Effector CD8-positive, alpha-beta T cell (primary cell): ENCODE results near the gene SPINK9.
"Not testable (repeated sequence)": the region's sequence is repeated elsewhere in the genome, so short reads cannot be mapped to it uniquely, and the experiment has no call there.

ENCODE experiments used
- DNase-seq: peaks from one replicate; lab custom pipeline; 2025; lab: John Stamatoyannopoulos, UW
- total RNA-seq, 4 experiments: gene quantifications; one replicate each; lab custom pipeline; 2026; lab: John Stamatoyannopoulos, UW

The SPINK9 gene, protein sequence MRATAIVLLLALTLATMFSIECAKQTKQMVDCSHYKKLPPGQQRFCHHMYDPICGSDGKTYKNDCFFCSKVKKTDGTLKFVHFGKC
- 0 reads per million in 4 experiments for total RNA-seq

DNA sequence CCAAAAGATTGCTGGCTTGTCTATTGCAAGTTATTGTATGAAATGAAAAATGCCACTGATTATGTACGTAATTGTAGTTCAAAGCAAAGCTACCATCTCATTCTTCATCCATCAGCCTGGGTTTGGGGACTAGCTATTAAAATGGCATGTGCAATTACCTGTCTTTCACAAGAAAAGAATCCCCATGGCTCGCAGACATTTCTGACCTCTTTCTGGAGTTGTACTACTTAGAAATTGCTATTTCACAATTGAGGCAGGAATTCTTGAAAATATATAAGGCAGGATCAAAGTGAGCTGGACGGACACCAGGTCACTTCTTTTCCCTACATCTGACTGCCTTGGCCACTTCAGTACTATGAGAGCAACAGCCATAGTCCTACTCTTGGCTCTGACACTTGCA lies at the start of gene SPINK9:
Gene SPINK9 (plus strand): TSS at position 301 of the 400 bp plus-strand sequence. CDS start 55 bp downstream, at position 356.
- DNase-seq, result no peak

DNA sequence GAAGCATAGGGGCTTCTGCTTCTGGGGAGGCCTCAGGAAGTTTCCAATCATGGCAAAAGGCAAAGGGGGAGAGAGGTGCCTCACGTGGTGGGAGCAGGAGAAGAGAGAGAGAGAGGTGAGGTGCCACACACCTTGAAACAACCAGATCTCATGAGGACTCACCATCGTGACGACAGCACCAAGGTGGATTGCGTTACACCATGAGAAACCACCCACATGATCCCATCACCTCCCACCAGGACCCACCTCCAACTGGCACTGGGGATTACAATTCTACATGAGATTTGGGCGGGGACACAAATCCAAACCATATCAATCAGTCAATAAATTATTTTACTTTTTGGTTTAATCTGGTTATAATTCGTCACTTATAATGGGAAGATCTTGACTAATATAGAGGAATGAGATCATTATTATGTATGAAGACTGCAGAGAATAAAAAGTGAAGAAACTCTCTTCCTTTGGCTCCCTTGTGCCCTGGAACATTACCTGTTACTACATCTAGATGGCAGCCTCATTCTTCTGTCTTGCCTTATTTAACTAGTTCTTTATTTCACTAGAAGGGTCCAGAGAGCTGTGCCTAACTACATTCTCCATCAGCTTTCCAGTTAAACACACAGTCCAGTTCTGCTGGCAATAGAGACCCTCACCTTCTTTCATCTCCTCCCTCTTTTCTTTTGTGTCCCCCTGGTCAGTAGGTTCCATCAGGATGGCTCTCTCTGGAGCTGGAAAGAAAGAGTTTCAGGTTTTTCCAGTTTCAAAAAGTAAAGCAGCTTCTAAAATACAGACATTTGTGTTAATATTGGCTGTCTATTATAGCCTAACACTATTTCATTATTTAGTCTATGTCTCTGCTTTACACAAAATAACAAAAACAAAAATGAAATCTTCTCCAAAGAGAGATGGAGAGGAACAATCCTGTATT lies 44.8 kb upstream of the SPINK9 start:
- DNase-seq, result no peak

DNA sequence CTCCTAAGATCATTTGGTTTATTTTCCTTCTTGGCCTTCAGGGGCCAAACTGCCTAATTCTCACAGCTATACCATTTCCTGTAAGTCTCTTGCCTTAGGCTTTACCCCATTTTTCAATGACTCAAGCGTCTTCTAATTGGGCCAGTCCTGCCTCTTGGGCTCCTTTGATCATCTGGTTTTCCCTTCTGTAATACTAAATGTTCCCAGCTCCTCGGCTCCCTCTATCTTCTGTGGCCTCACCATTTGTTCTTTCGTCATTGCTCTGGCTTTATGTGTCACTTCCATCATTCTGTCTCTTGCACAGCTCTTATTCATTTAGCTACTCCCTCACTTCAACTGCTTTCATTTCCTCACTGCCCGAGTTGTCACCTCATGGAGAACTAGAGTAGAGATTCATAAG lies 37.6 kb upstream of the SPINK9 start:
- no peak for DNase-seq

DNA sequence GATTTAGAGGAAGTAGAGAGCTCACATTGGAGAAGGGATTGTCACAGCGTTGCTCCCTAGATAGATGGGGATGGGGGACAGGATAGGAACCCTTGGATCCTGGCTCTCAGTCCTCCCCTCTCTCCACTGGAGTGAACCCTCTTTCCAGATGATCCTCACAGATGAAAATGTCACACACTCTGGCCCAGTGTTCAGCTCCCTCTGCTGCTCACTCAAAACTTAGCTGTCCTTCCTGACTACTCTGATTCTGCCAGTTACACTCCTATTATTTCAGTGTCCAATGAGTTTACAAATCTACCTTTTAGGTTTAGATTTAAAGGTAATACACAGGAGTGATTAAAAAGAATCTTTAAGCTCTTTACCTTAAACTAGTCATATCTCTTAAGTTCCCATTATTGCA lies 28.9 kb upstream of the SPINK9 start:
- DNase-seq, result no peak

DNA sequence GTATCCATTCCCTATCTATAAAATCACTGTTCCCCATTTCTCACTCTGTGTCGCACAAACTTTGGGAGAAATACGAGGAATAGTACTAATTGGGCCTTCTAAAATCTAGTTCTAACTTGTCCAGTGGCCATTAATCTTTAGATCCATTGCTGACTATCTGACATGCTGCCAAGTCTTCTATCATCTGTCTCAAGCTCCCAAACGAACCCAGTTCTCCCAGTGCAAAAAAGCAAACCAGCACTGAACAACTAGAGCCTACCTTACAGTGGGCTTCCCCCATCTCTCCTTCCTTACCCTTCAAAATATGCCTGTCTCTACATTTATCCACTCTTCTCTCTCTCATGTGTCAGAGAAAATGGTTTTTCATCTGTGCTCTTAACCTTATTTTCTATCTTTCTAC lies 26.3 kb upstream of the SPINK9 start:
- DNase-seq, result no peak

DNA sequence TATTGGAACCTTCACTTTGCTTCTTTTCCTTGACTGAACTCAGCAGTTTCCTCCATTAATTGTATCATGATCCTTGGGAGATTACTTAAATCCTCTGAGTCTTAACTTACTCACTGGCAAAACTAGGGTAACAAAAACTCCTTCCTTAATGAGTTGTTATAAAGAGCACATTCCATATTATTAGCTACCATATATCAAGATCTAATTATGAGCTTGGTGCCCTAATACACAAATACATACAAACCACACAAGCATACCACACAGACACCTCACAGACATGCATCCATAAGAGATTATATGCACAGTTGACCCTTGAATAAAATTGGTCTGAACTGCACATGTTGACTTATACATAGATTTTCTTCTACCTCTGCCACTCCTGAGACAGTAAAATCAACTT lies 25.6 kb upstream of the SPINK9 start:
- no peak for DNase-seq

DNA sequence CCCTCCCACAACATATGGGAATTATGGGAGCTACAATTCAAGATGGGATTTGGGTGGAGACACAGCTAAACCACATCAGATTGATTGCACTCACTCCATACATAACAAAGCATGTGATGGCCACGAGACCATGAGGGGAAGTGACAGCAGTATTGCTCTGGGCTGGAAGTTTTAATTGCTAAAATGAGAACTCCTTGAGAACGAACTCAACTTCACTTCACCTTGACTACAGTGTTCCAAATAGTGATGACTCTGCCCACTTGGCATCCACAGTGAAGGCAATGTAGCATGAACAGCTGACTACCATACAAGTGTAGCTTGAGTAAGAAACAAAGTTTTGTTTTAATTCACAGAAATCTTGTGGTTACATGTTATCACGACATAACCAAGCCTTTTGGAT lies 23.9 kb upstream of the SPINK9 start:
- no peak for DNase-seq

DNA sequence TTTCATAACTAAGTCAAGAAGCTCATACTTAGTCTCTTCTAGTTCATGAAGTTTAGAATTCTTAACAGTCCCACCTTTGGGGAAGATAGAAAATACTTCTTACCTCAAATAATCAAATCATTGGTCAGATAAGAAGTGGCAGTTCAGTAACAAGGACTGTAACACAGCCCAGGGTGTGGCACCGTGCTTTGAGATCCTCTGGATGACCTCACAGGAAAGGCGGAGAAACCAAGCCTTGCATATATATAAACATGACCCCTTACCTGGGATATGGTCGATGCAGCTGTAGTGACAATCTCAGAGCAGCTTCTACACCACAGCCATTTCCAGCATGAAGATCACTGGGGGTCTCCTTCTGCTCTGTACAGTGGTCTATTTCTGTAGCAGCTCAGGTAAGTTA lies 23.2 kb upstream of the SPINK9 start, which contains the start of gene SPINK7:
Gene SPINK7 (plus strand): TSS at position 271 of the 400 bp plus-strand sequence. CDS start 61 bp downstream, at position 332.
- no peak for DNase-seq

DNA sequence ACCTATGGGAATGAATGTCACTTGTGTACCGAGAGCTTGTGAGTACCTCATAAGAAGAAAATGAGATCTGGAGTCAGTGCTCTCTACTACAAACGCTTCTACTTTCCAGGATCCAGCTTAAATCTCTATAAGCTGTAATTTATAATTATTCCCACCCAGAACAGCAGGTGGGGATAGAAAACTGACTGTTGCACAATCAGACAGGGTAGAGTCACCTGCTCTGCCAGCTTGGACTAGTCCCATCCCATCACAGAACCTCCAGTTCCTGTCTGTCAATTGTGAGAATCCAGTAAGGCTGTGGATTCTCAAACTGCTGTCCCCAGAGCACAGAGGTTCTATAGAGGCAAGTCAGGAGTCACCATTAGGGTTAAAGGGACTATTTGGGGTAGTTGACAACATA lies 21.2 kb upstream of the SPINK9 start:
- no peak for DNase-seq

DNA sequence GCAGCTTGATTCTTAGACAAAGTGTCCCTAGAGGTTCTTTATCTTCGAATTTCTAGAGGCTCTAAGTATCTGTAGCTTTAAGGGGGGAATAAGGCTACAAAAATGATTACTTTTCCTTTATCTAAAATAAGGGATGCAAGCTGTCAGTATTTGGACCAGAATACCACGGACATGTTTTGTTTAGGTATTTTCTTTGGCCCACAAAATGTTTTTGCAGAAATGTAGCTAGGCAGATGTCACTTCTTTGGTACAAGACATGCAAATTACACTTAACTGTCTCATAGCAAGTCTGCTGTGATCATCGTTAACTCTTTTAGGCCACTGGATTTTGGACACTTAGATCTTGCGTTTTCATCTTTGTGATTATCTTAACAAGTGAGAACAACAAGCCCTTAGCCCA lies 20.6 kb upstream of the SPINK9 start:
- no peak for DNase-seq

DNA sequence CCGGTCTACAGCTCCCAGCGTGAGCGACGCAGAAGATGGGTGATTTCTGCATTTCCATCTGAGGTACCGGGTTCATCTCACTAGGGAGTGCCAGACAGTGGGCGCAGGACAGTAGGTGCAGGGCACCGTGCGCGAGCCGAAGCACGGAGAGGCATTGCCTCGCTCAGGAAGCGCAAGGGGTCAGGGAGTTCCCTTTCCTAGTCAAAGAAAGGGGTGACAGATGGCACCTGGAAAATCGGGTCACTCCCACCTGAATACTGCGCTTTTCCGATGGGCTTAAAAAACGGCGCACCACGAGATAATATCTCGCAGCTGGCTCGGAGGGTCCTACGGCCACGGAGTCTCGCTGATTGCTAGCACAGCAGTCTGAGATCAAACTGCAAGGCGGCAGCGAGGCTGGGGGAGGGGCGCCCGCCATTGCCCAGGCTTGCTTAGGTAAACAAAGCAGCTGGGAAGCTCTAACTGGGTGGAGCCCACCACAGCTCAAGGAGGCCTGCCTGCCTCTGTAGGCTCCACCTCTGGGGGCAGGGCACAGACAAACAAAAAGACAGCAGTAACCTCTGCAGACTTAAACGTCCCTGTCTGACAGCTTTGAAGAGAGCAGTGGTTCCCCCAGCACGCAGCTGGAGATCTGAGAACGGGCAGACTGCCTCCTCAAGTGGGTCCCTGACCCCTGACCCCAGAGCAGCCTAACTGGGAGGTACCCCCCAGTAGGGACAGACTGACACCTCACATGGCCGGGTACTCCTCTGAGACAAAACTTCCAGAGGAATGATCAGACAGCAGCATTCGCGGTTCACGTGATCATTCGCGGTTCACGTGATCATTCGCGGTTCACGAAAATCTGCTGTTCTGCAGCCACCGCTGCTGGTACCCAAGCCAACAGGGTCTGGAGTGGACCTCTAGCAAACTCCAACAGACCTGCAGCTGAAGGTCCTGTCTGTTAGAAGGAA lies 15.1 kb upstream of the SPINK9 start:
- not testable (repeated sequence) for DNase-seq

DNA sequence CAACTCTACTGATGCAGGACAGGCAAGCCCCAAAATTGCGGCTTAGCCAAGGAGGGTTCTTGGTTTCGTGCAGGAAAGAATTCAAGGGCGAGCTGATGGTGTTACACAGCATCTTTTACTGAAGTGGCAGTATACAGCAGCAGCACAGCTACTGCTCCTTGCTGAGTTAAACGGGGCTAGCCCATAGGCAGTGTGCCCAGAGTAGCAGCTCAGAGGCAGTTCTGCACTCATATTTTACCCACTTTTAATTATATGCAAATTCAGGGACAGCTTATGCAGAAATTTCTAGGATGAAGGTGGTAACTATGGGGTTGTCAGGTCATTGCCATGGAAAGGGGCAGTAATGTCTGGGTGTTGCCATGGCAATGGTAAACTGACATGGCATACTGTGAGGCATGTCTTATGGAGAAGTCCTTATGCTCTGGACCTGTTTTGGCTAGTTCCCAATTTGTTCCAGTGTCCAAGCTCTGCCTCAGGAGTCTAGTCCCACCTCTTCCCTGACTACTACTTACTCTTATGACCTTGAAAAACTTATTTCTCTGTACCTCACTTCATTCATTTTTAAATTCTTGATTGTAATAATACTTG lies 2.0 kb upstream of the SPINK9 start:
- no peak for DNase-seq

DNA sequence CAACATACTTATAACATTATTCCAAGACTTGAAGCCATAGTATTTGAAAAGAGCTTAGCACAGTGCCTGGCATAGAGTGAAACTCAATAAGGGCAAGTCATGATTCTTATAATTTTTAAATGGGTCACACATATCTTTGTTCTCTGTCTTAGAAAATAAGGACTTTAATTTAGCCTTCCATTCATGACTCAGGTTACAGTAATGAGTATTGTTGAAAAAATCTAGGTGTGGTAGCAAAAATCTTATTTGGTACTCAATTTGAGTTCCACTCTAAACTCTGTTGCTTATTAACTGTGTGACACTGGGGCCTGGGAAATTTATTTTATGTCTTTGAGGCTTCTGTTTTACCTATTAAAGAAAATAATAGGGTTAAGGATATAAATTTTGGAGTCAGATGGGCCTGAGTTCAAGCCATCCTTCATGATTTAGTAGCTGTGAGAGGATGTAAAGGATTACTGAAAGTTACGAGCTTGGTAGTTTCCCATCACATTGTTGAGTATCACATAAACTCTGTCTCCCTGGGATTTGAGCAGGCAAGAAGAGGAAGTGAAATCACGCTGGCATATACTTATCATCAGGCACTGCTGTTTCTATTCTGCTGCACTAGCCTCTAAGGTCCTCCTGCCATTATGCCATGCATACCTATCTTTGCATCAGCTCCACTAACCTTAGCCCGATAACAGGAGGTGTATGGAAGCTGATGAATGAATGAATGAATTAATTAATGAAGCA lies 1.5 kb downstream of the SPINK9 start:
- DNase-seq, result no peak

DNA sequence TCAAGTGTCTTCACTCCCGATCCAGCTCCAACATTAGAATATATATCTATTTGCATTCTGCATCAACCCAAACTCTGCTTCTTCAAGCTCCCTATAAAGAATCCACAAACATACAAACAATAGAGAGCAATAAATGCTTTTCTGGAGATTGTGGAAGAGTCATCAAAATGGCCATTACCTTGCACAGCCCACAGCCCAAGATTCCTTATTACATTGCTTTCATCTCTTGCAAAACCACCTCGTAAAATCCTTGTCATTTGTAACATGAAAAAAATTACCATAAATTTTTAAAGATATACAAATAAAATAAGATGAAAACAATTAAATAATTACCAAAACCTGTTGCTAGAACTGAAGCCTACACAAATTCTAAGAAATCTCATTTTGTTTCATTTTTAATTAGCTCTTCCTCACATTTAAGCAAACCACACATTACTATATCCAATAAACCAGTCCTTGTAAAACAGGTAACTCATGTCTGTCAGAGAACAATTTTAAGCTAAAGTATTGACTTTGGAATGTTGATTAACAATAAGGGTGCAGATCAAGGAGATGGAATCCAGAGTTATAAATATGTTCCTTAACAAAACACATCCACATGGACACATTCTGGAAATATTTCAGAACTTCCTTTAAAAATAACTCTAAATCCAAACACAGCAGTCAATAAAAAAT lies 7.1 kb downstream of the SPINK9 start:
- no peak for DNase-seq

DNA sequence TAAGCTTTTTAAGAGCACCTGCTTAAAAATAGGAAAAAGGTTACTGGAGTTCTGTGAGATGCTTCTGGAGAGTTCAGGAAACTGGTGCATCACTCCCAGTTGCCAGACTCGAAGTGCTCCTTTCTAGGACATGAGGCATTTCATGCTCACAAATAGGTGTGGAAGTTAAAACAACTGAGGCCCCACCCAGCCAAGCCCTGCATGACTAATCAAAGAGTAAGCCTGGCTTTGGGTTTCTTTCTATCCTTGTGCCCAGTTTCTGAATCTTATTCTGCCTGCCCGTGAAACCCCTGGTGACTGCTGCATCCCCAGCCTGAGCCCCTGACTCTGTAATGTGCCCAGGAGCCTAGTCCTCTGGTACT lies 7.7 kb downstream of the SPINK9 start:
- DNase-seq, result no peak

DNA sequence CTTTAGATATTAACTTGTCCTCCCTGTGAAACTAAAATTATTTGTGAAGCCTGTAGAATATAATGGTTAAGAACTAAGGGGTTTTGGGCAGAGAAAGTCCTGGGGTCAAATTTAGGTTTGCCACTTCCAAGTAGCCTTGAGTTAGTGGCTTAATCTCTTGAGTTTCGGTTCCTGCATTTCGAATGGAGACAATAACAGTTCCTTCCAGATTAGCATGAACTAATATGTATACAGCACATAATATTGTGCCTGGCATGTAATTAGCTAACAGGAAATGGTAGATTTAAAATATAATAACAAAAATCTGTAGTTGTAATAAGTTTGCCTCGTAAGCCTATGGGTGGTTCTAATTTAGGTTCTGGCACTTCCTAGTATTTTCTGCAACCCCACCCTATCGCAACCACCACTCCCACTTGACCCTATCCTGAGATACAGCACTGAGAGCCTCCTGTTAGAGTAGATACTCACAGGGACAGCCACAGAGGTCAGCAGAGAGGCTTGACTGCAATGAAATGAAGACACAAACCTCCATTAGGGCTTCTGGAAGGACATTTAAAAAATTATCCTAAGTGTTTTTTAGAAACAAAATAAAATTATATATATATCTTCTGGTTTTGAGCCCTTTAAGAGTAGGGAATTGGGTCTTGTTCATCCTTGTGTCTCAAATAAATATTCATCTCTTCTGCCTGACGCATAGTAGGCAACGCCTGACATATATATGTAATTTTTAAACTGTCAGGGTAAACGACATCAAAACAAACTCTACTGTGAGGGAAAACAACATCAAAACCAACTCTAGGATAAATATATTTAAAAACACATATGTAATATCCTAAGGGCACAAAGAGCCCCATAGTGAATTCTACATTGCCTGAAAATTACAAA lies 8.5 kb downstream of the SPINK9 start:
- no peak for DNase-seq

DNA sequence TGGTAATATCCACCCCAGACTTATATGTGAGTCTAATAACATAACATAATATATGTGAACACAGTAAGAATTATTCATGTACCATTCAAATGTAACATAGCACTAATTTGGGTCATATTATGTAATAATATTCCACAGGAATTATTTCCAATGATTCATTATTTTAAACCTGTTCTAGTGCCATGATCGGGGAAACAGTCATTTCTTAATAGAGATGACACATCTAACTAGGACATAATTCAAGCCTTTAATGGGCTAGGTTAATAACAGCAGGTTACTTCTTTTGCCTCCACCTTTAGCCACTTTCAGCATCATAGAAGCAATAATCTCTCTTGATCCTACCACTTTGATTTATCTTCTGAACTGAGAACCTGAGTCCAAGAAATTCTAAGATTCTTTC lies 12.3 kb downstream of the SPINK9 start:
- no peak for DNase-seq

DNA sequence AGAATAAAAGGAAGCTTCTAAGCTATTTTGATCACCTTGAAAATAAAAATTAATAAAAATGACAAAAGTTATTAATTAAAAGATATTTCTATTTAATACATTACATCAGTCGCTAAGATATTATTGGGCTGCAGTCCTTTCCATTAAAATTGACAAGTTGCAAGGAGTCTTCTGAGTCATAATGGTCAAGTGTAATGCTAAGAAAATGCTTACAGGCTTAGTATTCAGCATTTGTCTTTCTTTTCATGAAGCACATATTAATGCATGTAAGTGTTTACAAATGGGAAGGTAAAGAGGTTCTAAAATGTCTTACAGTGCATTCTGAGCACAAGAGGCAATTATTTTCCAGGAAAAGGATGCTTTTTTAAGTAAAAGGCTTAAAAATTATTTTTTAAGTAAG lies 17.3 kb downstream of the SPINK9 start:
- DNase-seq, result no peak

DNA sequence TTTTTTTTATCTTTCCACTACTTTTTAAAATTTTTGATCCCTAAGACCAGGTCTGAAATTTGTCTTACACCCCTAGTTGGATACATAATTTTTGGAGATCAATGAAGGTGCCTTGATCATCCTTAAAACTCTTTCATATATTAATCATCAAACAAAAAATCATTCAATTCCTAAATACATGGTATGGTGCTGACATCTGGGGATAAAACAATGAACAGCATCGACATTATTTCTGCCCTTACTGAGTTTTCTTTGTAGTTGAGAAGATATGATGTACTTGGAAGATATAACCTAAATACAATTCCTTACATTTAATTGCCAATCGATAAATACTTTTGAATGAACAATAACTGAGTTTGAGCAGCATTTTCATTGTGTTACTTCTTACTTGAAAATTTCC lies 18.3 kb downstream of the SPINK9 start:
- DNase-seq, result no peak

DNA sequence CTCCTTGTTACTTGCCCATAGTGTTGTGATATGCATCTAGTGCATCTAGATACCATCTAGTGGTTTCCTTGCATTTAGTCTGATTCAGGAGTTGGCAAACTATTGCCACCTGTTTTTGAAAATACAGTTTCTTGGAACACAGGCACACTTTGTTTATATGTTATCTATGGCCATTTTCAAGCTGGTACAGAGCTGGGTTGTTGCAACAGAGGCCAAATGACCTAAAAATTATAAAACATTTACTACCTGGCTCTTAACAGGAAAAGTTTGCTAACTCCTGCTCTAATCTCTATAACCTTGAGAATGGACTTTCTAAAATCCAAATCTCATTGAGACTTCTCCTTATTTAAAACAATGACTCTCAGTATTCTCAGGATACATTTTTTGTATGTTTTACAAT lies 29.0 kb downstream of the SPINK9 start:
- no peak for DNase-seq
